CD1c-positive myeloid dendritic cell (primary cell): ENCODE data around the gene RTL10.

Experiments used
- DNase-seq: peaks from one replicate; pipeline ENCODE4 v3.0.0-alpha.2; 2016; ENCODE audit errors: extremely low spot score

RTL10 gene

DNA sequence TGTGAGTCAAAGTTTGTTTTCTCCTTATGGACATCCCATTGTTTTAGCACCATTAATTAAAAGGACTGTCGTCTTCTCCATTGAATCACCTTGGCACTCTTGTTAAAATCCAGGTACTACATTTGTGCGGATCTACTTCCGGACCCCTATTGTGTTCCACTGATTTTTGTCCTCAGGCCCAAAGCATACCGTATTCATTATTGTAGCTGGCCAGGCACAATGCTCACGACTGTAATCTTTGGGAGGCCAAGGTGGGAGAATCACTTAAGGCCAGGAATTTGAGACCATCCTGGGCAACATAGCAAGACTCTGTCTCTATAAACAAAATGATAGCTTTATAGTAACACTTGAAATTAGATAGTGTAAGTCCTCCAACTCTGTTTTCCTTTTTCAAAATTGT, 8.9 kb upstream of the RTL10 start:
- DNase-seq = no peak

DNA sequence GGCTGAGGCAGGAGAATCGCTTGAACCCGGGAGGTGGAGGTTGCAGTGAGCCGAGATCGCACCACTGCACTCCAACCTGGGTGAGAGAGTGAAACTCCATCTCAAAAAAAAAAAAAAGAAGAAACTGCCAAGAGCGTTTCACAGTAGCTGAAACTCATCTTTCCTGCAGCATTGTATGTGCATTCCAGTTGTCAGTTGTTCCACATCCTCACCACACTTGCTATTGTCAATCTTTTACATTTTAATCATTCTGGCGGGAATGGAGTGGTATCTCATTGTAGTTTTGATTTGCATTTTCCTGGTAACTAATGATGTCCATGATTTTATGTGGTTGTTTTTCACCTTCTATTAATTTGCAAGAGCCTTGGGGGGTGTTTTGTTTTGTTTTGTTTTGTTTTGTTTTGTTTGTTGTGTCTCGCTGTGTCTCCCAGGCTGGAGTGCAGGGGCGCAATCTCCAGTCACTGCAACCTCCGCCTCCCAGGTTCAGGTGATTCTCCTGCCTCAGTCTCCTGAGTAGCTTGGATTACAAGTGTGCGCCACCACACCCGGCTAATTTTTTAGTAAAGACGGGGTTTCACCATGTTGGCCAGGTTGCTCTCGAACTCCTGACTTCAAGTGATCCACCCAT, 8.1 kb upstream of the RTL10 start:
- DNase-seq = no peak

GRCh38 chr22:19859861-19860510, 5.3 kb upstream of the RTL10 start:
- DNase-seq = no peak

GRCh38 chr22:19857382-19857781, 2.7 kb upstream of the RTL10 start:
- DNase-seq = no peak

DNA sequence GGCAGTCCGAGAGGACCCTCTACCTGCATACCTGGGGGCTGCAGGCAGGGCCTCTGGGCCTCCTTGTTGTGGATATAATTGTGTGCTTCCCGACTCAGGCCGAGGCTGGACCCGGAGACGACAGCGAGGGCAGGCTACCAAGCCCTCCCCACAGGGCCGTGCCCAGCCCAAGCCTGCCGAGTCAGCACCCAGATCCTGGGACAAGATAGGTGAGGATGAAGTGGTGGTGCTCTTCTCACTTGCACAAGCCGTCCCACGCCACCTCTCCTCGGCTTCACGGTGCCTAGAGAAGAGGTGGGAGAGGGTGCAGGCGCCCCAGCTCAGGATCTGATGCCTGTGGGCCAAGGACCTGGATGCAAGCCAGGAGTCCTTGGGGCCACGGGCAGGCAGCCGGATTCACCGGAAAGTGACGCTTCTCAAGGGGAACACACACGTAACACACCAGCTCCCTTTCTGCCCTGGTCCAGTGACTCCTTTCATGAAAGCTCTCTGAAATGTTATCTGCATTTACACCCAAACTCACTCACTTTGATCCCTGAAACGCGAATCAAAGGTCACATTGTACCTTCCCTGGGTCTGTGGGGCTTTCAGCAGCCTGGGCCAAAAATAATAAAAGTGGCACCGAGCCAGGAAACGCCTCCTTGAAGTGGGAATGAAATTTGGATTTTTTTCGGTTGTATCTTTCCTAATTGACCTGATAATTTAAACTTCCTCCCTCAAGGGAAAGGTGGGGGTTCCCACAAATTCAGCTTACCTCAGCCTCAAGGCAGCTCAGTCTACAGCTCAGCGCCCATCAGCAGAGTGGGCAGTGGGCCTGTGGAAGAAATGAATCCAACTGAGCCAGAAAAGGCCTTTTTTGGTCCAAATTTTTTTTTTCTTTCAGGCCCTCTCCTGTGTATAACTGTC, 1.1 kb upstream of the RTL10 start:
- DNase-seq = peak; percentile 68

DNA sequence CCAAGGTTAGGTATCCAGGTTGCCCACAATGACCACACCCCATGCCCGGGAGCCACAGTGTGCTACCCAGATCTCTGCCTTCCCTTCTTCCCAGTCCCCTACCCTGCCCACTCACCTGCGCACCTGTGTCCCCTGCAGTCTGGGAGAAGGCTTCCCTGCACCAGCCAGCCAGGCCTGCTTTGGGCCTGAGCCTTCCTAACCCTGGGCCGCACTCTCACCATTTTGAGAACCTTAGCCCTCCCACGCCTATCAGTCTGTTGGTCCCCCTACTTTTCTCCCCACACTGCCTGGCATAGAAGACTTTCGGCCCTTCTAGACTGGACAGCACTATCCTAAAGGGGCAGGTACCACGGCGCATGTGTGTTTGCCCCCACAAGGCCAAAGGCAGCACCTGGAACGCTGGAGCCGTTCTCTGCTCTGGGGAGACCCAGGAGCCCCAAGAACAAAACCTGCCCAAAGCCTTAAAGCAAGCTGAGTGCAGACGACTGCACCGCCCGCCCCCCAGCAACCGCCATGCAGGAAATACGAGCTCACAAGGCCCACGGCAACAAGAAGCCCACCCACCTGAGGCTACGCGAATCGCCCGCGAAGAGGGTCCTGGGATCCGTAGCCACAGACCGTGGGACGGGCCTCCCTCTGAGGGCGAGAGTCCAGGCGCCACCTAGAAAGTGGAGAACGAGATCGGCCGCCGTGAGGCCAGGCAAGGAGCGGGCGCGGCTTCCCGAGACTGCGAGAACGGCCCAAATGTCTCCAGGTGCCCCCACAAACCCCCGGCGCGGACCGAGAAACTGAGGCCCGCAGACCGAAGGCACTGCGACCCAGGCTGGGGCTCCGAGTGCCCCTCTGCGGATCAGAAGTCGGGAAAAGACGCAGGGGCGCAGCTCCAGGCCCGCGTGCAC, 546 bp downstream of the RTL10 start:
- DNase-seq = peak; percentile 17

DNA sequence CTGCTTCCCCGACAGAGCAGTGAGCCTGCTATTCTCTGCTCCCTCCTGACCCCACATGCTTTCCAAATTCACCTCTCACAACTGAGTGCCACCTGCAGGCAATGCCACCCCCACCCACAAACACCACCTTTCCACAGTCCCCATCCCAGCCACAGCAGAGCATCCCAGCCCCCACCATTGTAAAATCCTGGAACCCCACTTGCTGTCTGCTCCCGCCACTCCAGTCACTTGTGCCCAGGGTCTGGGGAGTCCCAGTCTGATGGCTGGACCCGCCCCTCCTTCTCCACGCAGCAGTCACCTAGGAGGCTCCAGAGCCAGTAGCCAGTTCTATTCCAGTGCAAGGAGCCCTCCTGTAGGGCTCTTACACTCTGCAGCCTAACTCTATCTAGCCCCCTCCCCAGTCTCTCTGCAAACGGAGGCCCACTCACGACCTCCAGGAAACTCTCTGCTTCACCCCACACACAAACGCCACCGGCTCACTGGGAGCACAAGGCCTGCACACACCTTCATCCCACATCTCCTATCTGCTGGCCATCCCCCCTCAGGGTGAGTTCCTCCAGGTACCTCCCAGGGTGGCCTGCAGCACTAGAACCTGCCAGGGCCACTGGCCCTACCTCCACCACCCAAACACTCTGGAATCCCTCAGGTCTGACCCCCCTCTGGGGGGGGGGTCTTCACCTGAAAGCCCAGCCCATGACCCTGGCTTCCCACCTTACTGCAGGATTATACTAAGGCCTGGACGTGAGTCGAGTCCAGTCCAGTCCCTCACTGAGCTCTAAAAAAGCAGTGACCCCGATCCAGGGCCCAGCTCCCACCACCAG, 1.4 kb downstream of the RTL10 start:
- no peak for DNase-seq

DNA sequence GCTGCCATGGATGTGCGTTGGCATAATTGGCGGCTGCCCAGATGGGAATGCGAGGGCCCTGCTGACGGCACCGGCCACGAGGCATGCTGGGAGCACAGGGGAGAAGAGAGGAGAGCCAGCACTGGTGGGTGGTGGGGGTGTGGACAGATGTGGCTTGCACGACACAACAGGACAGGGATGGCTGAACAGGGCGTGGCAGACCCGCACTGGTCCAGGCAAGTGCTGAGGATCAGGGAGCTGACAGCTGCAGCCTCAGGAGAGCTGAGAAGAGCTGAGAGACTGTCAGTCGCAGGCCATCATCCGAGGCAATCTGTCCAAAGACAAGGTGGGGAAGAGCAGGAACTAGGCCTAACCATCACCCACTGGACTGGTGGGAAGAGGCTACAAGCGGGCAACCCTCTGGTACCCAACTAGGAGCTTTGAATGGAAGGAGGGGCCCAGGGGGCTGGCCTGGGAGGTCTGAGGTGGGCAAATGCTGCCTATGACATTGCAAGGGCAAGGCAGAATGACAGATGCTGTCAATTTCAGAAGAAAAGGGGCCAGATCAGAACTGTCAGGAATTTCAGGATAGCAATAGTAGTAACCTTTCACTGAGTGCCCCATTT, 2.4 kb downstream of the RTL10 start:
- no peak for DNase-seq

DNA sequence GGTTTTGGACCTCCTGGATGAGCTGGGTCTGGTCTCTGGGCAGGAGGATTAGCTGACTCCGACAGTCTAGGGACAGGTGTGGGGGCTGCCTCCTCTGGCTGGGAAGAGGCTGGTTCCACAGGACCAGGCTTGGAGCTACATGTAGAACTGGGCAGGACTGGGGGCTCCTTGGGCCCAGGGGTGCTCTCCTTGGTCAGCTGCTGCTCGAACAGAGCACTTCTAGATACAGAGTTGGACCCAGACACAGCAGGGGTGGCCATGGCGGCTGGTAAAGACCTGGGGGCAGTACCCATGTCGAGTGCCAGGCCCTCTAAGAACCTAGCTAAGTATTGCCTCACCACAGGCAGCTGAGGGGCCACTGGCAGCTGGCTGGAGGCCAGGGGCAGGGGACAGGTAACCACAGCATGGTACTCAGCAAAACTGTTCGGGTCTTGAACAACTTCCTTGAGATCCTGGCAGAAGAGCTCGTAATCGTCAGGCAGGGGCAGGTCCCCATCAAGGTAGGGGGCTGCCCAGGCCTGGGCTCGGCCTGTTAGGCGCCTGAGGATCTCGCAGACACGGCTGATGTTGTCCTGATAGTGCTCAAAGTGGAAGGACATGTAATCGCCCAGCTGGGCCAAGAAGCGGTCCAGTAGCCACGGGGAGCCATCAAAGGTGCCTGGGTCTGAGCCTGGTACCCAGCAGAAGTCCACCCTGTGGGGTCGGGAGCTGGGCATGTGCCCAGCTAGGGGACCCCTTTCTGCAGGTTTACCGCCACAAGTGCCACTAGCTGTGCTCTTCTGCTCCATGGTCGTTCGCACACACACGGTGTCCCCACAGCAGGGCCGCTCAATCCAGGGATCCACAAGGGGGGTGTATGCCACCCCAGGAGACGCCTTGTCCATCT, 3.1 kb downstream of the RTL10 start:
- DNase-seq = no peak

DNA sequence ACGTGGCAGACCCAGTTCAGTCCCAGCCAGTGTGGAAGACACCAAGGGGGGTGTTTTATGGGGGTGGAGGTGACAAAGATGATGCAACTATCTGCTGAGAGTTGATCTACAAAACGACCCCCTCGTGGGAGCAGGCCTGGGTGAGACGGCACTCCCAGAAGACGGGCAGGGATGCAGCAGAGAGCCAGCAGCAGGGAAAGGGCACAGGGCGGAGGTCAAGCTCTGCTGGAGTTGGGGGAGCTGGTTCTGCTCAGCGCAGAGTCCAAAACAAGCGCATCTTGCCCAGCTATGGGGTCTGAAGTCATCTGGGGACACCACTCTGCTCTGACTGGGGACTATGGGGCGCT, 3.9 kb downstream of the RTL10 start:
- DNase-seq = no peak

GRCh38 chr22:19849835-19850762, 4.6 kb downstream of the RTL10 start:
- DNase-seq = no peak

GRCh38 chr22:19848298-19849224, 6.1 kb downstream of the RTL10 start:
- no peak for DNase-seq

DNA sequence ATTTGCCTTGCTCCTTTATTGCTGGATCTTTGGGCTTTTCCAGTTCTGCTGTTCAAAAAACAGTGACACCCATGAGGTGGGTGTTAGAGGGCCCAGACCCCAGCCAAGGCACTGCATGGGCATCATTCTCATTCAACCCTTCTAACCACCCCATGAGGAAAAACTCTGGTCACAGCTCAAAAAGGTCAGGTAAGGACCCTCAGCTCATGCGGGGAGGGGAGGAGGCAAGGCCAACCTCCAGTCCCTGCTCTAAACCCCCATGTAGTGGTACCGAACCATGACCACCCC, 7.4 kb downstream of the RTL10 start:
- DNase-seq = no peak

DNA sequence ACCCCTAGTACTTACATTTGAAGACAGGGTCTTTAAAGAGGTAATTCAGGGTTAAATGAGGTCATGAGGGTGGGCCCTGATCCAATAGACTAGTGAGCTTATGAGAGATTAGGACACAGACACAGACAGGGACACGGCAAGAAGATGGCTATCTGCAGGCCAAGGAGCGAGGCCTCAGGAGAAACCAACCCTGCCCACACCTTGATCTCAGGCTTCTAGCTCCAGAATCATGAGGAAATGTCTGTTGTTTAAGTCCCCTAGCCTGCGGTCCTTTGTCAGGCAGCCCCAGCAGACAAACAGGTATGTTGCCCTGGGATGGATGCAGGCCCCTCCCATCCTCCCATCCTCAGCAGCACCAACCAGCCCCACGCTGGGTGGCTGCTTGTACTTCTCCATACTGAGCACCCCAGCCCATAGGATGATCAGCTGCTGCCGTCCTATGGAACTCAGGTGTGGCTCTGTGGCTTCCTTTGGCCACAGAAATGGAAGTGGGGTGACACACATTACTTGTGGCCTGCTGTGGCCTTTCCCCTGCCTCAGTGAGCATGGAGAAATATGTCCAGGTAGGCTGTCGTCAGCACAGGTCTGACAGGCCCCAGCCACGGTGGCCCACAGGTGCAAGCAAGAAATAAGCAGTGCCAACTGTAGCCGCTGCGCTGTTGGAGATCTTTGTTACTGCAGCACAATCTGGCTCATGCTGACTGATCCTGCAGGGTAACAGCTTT, 7.9 kb downstream of the RTL10 start:
- DNase-seq = no peak

GRCh38 chr22:19845054-19845722, 9.5 kb downstream of the RTL10 start:
- DNase-seq = no peak

DNA sequence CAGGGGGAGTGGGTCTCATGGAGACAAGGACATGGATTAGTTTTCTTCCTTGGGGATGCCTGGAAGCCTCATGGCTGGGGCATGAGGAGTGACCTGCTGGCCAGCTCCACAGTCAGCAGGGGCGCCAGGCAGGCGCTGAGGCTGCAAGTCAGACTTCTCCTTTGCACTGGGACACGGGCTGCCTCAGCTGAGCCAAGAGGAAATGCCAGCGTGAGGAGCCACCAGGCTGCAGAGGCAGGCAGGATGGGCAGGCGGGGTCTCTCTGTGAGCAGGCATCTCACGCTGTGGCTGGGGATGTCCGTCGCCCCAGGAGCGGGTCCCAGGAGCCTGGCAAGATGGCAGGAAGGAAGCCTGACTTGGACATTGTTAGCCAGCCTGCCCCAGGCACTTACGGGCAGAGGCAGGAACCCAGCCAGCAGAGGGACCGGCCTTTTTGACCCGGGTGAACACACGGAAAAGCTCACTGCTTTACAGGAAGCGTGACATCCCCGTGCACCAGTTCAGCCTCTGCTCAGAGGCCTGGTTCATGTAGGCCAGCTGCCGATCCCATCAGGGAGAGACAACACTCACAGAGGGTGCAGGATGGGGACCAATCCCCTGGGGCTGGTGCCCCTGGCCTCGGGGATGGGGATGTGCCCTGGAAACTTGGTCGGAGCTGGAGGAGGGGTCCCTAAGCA, 10.2 kb downstream of the RTL10 start:
- peak; percentile 80 for DNase-seq
